Hepatocyte (in vitro differentiated cells): Measurements from ENCODE around the gene CD164L2. TPM values are rescaled to one million over a fixed set of nuclear protein-coding genes. Genes with fewer than 3 reads are reported as not detected.

Experiments
- DNase-seq: peaks from one replicate; pipeline ENCODE4 v3.0.0-alpha.2; 2016; ENCODE audit warnings: low spot score
- H2AFZ ChIP-seq: fragments of 200-600 bp; sonication (generic); 2 replicates; pipeline ENCODE4 v1.6.0; 2016; ENCODE audit warnings: antibody characterized with exemption, mild to moderate bottlenecking
- H3K27ac ChIP-seq: fragments of 200-600 bp; sonication (generic); 2 replicates; pipeline ENCODE4 v1.5.1; 2016; ENCODE audit warnings: mild to moderate bottlenecking
- H3K27me3 ChIP-seq: fragments of 200-600 bp; sonication (generic); 2 replicates; pipeline ENCODE4 v1.6.1; 2016
- H3K36me3 ChIP-seq: fragments of 200-600 bp; sonication (generic); replicated peaks from 2 replicates; pipeline ENCODE4 v1.5.1; 2016; ENCODE audit warnings: low read depth; ENCODE audit not compliant: insufficient read depth
- H3K4me1 ChIP-seq: fragments of 200-600 bp; sonication (generic); 2 replicates; pipeline ENCODE4 v1.5.1; 2016; ENCODE audit warnings: mild to moderate bottlenecking, moderate library complexity; ENCODE audit not compliant: insufficient read depth
- H3K4me2 ChIP-seq: fragments of 200-600 bp; sonication (generic); 2 replicates; pipeline ENCODE4 v1.6.0; 2016
- H3K4me3 ChIP-seq: fragments of 200-600 bp; sonication (generic); 2 replicates; pipeline ENCODE4 v1.5.1; 2016; ENCODE audit warnings: mild to moderate bottlenecking
- H3K79me2 ChIP-seq: fragments of 200-600 bp; sonication (generic); 2 replicates; pipeline ENCODE4 v1.6.0; 2017; ENCODE audit warnings: mild to moderate bottlenecking
- H3K9me2 ChIP-seq: fragments of 200-600 bp; sonication (generic); replicated peaks from 2 replicates; pipeline ENCODE4 v1.6.0; 2017; ENCODE audit warnings: mild to moderate bottlenecking; ENCODE audit not compliant: insufficient read depth
- H3K9me3 ChIP-seq: fragments of 200-600 bp; sonication (generic); 2 replicates; pipeline ENCODE4 v1.5.1; 2016; ENCODE audit warnings: low read depth, mild to moderate bottlenecking
- H4K20me1 ChIP-seq: fragments of 200-600 bp; sonication (generic); 2 replicates; pipeline ENCODE4 v1.6.0; 2016; ENCODE audit warnings: mild to moderate bottlenecking; ENCODE audit not compliant: insufficient read depth, poor library complexity, severe bottlenecking
- CTCF ChIP-seq: fragments of 200-600 bp; sonication (generic); IDR thresholded peaks from 2 replicates; pipeline ENCODE4 v1.5.1; 2016; ENCODE audit warnings: antibody characterized with exemption, mild to moderate bottlenecking; ENCODE audit not compliant: poor library complexity
- EZH2 ChIP-seq: fragments of 200-600 bp; sonication (generic); IDR thresholded peaks from 2 replicates; pipeline ENCODE4 v1.6.1; 2016; ENCODE audit warnings: antibody characterized with exemption, mild to moderate bottlenecking, borderline replicate concordance
- EZH2phosphoT487 ChIP-seq: fragments of 200-600 bp; sonication (generic); IDR thresholded peaks from one replicate; pipeline ENCODE4 v1.6.1; 2018; ENCODE audit warnings: antibody characterized with exemption, mild to moderate bottlenecking, low read depth, moderate library complexity; ENCODE audit not compliant: unreplicated experiment, severe bottlenecking
- WGBS: methylation state at CpG from one replicate; pipeline ENCODE4 v1.1.6; 2016; ENCODE audit warnings: low lambda C conversion rate; ENCODE audit errors: missing lambda C conversion rate; 5-methylcytosine and 5-hydroxymethylcytosine counted together
- polyA plus RNA-seq: library from polyadenylated mRNA; unstranded; fragments of >200 nt; fragmentation: Nextera tagmentation; extraction: Ambion mirVana; gene quantifications from 2 replicates; pipeline ENCODE4 v1.2.1, GENCODE V29; 2016
- total RNA-seq: library from RNA; depleted of rRNA; stranded (reverse); fragments of >200 nt; gene quantifications from 2 replicates; pipeline ENCODE4 v1.2.3, GENCODE V29; 2014

The CD164L2 gene
- total and polyA plus RNA-seq, 2 experiments from 2014 or later = 0.19 TPM; not detected in 1

GRCh38 chr1:27405074-27405473 lies 21.9 kb upstream of the CD164L2 start:
- no peak for DNase-seq
- H3K36me3 ChIP-seq = no peaks in the 10 kb centered on the region
- H2AFZ ChIP-seq = no peak overlapping the region
- peaks cover 17% of the 10 kb centered on the region for H3K4me1 ChIP-seq
- H3K9me3 ChIP-seq = no peaks in the 10 kb centered on the region
- 64% methylated on average over 13 of the region's 13 CpGs for WGBS
- H3K4me3 ChIP-seq = no peak overlapping the region
- no peaks in the 10 kb centered on the region for H3K9me2 ChIP-seq
- H4K20me1 ChIP-seq = no peaks in the 10 kb centered on the region
- no peaks in the 10 kb centered on the region for H3K27me3 ChIP-seq
- H3K4me2 ChIP-seq = no peak overlapping the region
- H3K27ac ChIP-seq = no peak overlapping the region
- TF ChIP-seq EZH2phosphoT487 = no peak
- TF ChIP-seq EZH2 = no peak
- TF ChIP-seq CTCF = no peak
- no peaks in the 10 kb centered on the region for H3K79me2 ChIP-seq

GRCh38 chr1:27403931-27404330 lies 20.8 kb upstream of the CD164L2 start:
- no peaks in the 10 kb centered on the region for H3K79me2 ChIP-seq
- H3K27ac ChIP-seq = peak overlapping the region; percentile 72
- no peak overlapping the region for H2AFZ ChIP-seq
- no peaks in the 10 kb centered on the region for H3K9me3 ChIP-seq
- H3K36me3 ChIP-seq = no peaks in the 10 kb centered on the region
- no peak for DNase-seq
- H4K20me1 ChIP-seq = no peaks in the 10 kb centered on the region
- peaks cover 17% of the 10 kb centered on the region for H3K4me1 ChIP-seq
- no peak overlapping the region for H3K4me3 ChIP-seq
- no peak for TF ChIP-seq CTCF
- TF ChIP-seq EZH2phosphoT487 = no peak
- TF ChIP-seq EZH2 = no peak
- H3K27me3 ChIP-seq = no peaks in the 10 kb centered on the region
- no peak overlapping the region for H3K4me2 ChIP-seq
- no peaks in the 10 kb centered on the region for H3K9me2 ChIP-seq

GRCh38 chr1:27403065-27403726 lies 20.1 kb upstream of the CD164L2 start:
- Histone ChIP-seq H3K36me3 (no peaks in the 10 kb centered on the region), H3K79me2 (no peaks in the 10 kb centered on the region), H3K27me3 (no peaks in the 10 kb centered on the region), H2AFZ (no peak overlapping the region), H3K9me2 (no peaks in the 10 kb centered on the region), H3K9me3 (no peaks in the 10 kb centered on the region), H3K4me2 (no peak overlapping the region), H3K27ac (peak overlapping the region; percentile 72), H3K4me1 (peaks cover 17% of the 10 kb centered on the region), H4K20me1 (no peaks in the 10 kb centered on the region), H3K4me3 (no peak overlapping the region)
- peak; percentile 56 for DNase-seq
- TF ChIP-seq CTCF = peak; percentile 31
- no peak for TF ChIP-seq EZH2
- TF ChIP-seq EZH2phosphoT487 = no peak
- WGBS = 71% methylated on average over 24 of the region's 24 CpGs

- Histone ChIP-seq H3K9me3 (no peaks in the 10 kb centered on the region), H3K9me2 (no peaks in the 10 kb centered on the region), H3K4me2 (no peak overlapping the region), H3K27me3 (no peaks in the 10 kb centered on the region), H3K79me2 (no peaks in the 10 kb centered on the region), H2AFZ (no peak overlapping the region), H3K4me1 (peaks cover 17% of the 10 kb centered on the region), H3K27ac (peak overlapping the region; percentile 72), H4K20me1 (no peaks in the 10 kb centered on the region), H3K36me3 (no peaks in the 10 kb centered on the region), H3K4me3 (no peak overlapping the region)
- peak; percentile 63 for TF ChIP-seq CTCF
- TF ChIP-seq EZH2 = no peak
- peak; percentile 85 for DNase-seq
- 59% methylated on average over 8 of the region's 8 CpGs for WGBS
Observed at GRCh38 chr1:27402349-27402754, 19.2 kb upstream of the CD164L2 start.
